Fibroblast of mammary gland (primary cell): ENCODE results near the gene PTPRO.

Experiments
- DNase-seq: peaks from one replicate; pipeline ENCODE4 v3.0.0-alpha.2; 2010; ENCODE audit warnings: low read depth
- H3K4me3 ChIP-seq: 2 replicates; pipeline ENCODE4 v1.5.1; 2011; ENCODE audit warnings: low read depth, mild to moderate bottlenecking, low read length, moderate library complexity; ENCODE audit not compliant: control insufficient read depth
- CTCF ChIP-seq: conservative IDR thresholded peaks from 2 replicates; pipeline ENCODE4 v1.5.1; 2011; ENCODE audit warnings: low read depth, low read length, inconsistent platforms; ENCODE audit not compliant: control insufficient read depth, insufficient read depth

Gene PTPRO

GRCh38 chr12:15404485-15404884 lies 82.2 kb downstream of the PTPRO start:
- no peak overlapping the region for H3K4me3 ChIP-seq
- TF ChIP-seq CTCF = no peak
- peak; percentile 71 for DNase-seq

- no peak for TF ChIP-seq CTCF
Observed at GRCh38 chr12:15405606-15406005, 83.3 kb downstream of the PTPRO start.

DNA sequence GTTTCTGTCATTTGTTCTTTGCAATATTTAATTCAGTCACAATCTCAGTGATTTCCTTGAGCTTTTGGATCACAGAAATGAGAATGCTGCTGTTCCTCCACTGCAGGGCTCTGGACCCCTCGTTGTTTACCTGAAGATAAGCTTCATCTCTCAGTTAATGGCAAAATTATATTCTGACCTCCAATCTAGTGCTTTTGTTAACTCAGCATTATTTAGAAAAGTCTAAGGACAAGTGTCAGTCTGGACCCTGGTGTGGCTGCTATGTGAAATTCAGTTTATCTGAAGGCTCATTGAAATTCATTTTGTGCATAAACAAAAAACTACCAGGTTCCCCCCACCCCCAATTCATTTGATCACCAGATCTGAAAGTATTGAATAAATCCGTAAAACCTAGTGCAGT lies 84.7 kb downstream of the PTPRO start:
- no peak for TF ChIP-seq CTCF
- H3K4me3 ChIP-seq = no peak overlapping the region
- DNase-seq = no peak

More at GRCh38 chr12:15405606-15406005, 83.3 kb downstream of the PTPRO start:
- no peak overlapping the region for H3K4me3 ChIP-seq
- DNase-seq = no peak

DNA sequence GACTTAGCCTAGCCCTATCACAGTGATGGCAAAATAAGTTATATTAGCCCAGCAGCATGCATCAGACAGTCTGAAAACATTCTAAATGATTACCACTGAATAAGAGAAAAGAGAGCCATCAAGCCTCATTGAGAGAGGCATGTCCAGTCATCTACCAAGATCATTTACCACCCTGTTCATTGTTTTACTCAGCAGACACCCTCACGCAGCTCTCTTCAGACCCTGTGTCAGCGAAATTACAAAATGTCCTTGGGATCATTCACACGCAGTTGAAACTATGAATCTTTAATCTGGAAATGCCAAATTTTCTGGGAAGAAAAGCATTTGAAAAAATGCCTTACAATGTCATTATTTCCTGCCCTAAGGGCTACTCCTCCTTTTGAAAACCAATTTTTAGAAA lies 89.5 kb downstream of the PTPRO start:
- no peak for TF ChIP-seq CTCF

DNA sequence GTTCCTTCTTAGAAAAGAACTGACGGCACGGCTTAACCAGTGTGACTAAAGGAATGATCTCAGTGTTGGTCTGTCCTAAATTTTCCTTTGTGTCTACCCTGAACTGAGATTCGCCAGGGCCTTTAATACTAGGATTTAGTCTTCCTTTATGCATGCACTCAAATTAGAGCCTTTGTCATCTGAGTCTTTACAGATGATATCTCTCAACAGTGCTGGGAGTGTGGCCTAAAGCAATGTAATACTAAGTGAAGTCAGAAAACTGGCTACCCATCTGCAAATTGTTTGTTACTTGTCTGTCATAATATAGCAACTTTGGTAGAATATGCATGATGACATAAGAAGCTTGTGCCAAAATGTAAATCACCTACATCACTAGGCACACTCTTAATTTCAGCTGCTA lies 95.4 kb downstream of the PTPRO start:
- no peak overlapping the region for H3K4me3 ChIP-seq
- DNase-seq = no peak
- no peak for TF ChIP-seq CTCF

More for the DNA sequence above, 89.5 kb downstream of the PTPRO start:
- DNase-seq = no peak
- no peak overlapping the region for H3K4me3 ChIP-seq

GRCh38 chr12:15423629-15424028 lies 101.3 kb downstream of the PTPRO start:
- H3K4me3 ChIP-seq = no peak overlapping the region
- peak; percentile 66 for DNase-seq
- no peak for TF ChIP-seq CTCF

DNA sequence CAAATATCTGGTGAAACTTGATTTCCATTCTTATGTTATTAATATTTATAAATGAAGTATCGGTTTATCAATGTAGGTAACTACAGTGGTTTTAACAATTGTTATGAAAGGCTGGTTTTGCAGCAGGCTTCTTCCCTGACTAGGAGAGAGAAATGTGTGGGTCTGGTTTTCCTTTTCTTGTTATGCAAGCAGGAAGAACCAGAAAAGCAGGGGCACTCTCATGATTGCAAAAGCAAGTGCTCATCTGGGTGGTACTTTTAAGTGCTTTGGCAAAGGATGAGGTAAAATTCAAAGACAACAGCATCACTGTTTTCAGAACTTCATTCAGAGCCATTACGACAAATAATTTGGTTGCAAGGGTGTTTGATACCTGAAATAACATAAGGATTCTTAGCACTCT lies 105.6 kb downstream of the PTPRO start:
- no peak for TF ChIP-seq CTCF
- no peak for DNase-seq

More for the DNA sequence above, 105.6 kb downstream of the PTPRO start:
- H3K4me3 ChIP-seq = no peak overlapping the region
